NCI-H146 (cell line): ENCODE results near the gene WWC2.
"Not testable (repeated sequence)": the region's sequence is repeated elsewhere in the genome, so short reads cannot be mapped to it uniquely, and the experiment has no call there.

Source experiments
- DNase-seq: peaks from one replicate; lab custom pipeline; 2025; lab: John Stamatoyannopoulos, UW

WWC2 gene

GRCh38 chr4:183172881-183173280 is 73.8 kb downstream of the WWC2 start:
- DNase-seq, result no peak

GRCh38 chr4:183173580-183174526 is 74.8 kb downstream of the WWC2 start:
- no peak for DNase-seq

GRCh38 chr4:183175631-183176232 is 76.7 kb downstream of the WWC2 start:
- DNase-seq, result no peak

- no peak for DNase-seq
These were observed 77.9 kb downstream of the WWC2 start for GRCh38 chr4:183177001-183177400.

GRCh38 chr4:183178201-183178600 is 79.1 kb downstream of the WWC2 start:
- no peak for DNase-seq

- no peak for DNase-seq
These were observed 81.0 kb downstream of the WWC2 start for GRCh38 chr4:183180096-183180495.

GRCh38 chr4:183180621-183181020 is 81.6 kb downstream of the WWC2 start:
- DNase-seq, result no peak

GRCh38 chr4:183181081-183181480 is 82.0 kb downstream of the WWC2 start:
- DNase-seq, result no peak

- peak; percentile 8 for DNase-seq
These were observed 84.0 kb downstream of the WWC2 start for GRCh38 chr4:183182873-183183725.

GRCh38 chr4:183183906-183184535 is 85.0 kb downstream of the WWC2 start:
- no peak for DNase-seq

GRCh38 chr4:183185018-183185417 is 86.0 kb downstream of the WWC2 start:
- DNase-seq, result no peak

GRCh38 chr4:183185559-183185958 is 86.5 kb downstream of the WWC2 start:
- DNase-seq, result no peak

GRCh38 chr4:183186813-183187212 is 87.8 kb downstream of the WWC2 start:
- DNase-seq, result no peak

- DNase-seq, result no peak
These were observed 92.0 kb downstream of the WWC2 start for GRCh38 chr4:183190900-183191527.

- DNase-seq, result no peak
These were observed 92.6 kb downstream of the WWC2 start for GRCh38 chr4:183191630-183192029.

GRCh38 chr4:183192571-183192970 is 93.5 kb downstream of the WWC2 start:
- no peak for DNase-seq

- not testable (repeated sequence) for DNase-seq
These were observed 94.8 kb downstream of the WWC2 start for GRCh38 chr4:183193730-183194338.

GRCh38 chr4:183195534-183195933 is 96.5 kb downstream of the WWC2 start:
- no peak for DNase-seq

- DNase-seq, result no peak
These were observed 98.1 kb downstream of the WWC2 start for GRCh38 chr4:183197140-183197539.

GRCh38 chr4:183200453-183200852 is 101.4 kb downstream of the WWC2 start:
- DNase-seq, result no peak

- DNase-seq, result no peak
These were observed 102.3 kb downstream of the WWC2 start for GRCh38 chr4:183201331-183201730.
